Stimulated activated naive CD8-positive, alpha-beta T cell treated with anti-CD3 and anti-CD28 coated beads, Interleukin-15, amount 100 ng/mL, for 72 hours (primary cell): ENCODE results near the gene ADRA2A.

ENCODE experiments used
- ATAC-seq: fragments of 150-1000 bp; cut with Tn5 transposase; 2 replicates; pipeline ENCODE4 v1.10.0; 2021; ENCODE audit warnings: mild to moderate bottlenecking, moderate library complexity
- DNase-seq, 2 donors: peaks; one replicate each; pipeline ENCODE4 v3.0.0; 2021 to 2022
- H3K27ac Mint-ChIP-seq, 2 donors: one replicate each; pipeline ENCODE4 v1.8.0; 2022; ENCODE audit warnings: mild to moderate bottlenecking in 2 of 2, mixed read lengths in 2 of 2, moderate library complexity in 2 of 2
- H3K27me3 Mint-ChIP-seq: one replicate; pipeline ENCODE4 v1.8.0; 2022; ENCODE audit warnings: mixed read lengths
- H3K4me1 Mint-ChIP-seq: one replicate; pipeline ENCODE4 v1.8.0; 2022; ENCODE audit warnings: mild to moderate bottlenecking, mixed read lengths
- H3K4me3 Mint-ChIP-seq, 2 donors: one replicate each; pipeline ENCODE4 v1.8.0; 2022; ENCODE audit warnings: mild to moderate bottlenecking in 2 of 2, mixed read lengths in 2 of 2, moderate library complexity in 1 of 2
- H3K9me3 Mint-ChIP-seq, 2 donors: one replicate each; pipeline ENCODE4 v1.8.0; 2022; ENCODE audit warnings: mixed read lengths in 2 of 2

ADRA2A gene

DNA sequence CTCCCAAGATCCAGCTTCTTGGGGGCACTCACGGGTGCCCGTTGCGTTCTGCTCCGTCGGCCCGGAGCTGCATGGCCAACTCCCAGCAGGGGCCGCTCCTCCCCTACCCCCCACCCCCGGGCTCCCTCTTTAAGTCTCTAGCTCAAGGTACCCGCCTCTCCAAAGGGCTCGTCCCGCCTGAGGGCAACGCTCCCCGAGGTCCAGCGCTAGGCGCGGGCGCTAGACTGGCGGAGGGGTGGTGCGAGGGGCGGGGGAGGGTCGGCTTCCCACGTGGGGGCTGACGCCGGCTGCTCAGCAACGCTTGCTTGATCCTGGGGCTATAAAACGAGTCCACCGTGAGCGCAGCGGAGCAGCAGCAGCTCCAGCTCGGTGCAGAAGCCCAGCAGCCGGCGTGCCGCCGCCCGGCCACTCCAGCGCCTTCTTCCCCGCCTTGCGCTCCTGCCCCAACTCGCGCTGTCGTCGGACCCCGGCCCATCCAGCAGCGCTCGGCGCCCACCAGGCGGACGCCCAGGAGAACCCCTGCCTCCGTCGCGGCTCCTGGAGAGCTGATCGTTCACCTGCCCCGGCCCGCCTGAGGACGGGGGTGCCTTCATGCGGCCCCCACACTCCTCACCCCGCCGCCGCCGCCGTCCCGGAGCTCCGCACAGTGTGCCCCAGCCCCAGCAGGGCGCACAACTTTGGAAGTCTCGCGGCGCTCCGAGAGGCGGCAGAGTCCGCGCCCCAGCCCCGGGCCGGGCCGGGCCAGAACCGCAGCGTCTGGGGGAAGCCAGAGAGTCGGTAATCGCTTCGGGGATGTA, at the start of gene ADRA2A:
ADRA2A (plus strand) TSS at position 348 of the 797 bp plus-strand sequence. CDS start 968 bp downstream, outside the sequence.
- peaks cover 89% of the 10 kb centered on the region for H3K27me3 Mint-ChIP-seq

GRCh38 chr10:111030042-111030750, 46.6 kb upstream of the ADRA2A start:
- Mint-ChIP-seq H3K4me1 (peaks cover 9% of the 10 kb centered on the region), H3K9me3 (peaks cover 13 to 25% of the 10 kb centered on the region in 2 donors), H3K27ac (peak overlapping the region in 1 of 2 donors; percentile 69), H3K27me3 (no peaks in the 10 kb centered on the region), H3K4me3 (no peak overlapping the region)
- ATAC-seq (peak; percentile 84), DNase-seq (no peak)

More for the DNA sequence above, at the start of gene ADRA2A:
- H3K4me1 Mint-ChIP-seq = peaks cover 36% of the 10 kb centered on the region
- ATAC-seq (peak; percentile 62), DNase-seq (peak; percentile 40 to 54)
- H3K9me3 Mint-ChIP-seq = peaks cover 0 to 5% of the 10 kb centered on the region in 2 donors
- H3K4me3 Mint-ChIP-seq = peak within 1 kb of the TSS; percentile 82 to 86
- peak within 1 kb of the TSS in 1 of 2 donors; percentile 7 for H3K27ac Mint-ChIP-seq

DNA sequence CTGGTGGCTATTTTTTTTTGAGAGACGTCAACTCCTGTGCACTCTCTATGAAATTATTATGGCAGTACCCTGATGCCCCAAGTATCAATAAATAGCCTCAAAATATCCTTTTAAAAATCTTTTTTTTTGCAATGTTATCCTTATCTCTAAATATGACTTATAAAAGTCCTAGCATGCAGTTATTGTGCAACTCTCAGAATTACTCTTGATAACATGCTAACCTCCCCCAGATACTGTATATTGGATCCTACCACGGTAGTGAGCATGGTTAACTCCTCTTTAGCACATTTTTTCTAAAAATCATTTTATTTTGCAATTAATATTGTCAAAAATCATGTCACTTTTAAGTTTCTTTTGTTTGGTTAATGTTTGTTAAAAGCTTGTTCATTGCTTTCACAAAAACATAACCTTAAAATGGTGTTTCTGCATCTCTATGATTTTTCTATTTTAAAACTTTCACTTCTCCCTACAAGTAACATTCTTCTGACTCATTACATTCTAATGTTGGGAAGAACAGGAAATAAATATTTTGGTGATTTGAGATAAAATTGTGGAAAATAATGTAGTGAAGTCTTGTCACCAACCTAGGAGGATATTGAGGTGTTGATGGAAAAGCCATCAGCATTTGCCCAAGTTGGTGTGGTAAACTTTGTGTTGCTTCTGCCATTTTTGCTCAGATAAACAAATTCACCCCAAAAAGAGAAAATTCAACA, 42.1 kb upstream of the ADRA2A start:
- no peaks in the 10 kb centered on the region for H3K27me3 Mint-ChIP-seq
- peaks cover 9% of the 10 kb centered on the region for H3K4me1 Mint-ChIP-seq
- H3K27ac Mint-ChIP-seq = no peak overlapping the region
- peaks cover 14 to 37% of the 10 kb centered on the region in 2 donors for H3K9me3 Mint-ChIP-seq
- DNase-seq = no peak
- no peak for ATAC-seq
- H3K4me3 Mint-ChIP-seq = no peak overlapping the region

DNA sequence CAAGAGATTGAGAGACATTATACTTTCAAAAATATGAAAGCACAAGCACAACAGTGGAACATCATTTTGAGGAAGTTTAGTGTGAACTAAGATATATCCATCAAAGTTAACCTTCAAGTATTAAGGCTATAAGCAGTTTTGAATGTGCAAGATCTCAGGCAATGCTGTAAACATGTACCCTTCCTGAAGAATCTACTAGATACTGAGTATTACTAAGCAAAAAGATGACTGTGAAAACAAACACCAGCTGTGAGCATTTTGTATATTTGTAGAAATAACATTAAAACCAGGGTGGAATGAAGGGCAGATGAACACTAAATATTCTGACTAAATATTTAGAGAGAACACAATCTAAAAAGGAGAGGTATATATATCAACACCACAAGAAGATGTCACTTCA, 41.3 kb upstream of the ADRA2A start:
- DNase-seq = no peak
- no peak overlapping the region for H3K27ac Mint-ChIP-seq
- ATAC-seq = no peak
- H3K27me3 Mint-ChIP-seq = no peaks in the 10 kb centered on the region
- peaks cover 2% of the 10 kb centered on the region for H3K4me1 Mint-ChIP-seq
- peaks cover 17 to 35% of the 10 kb centered on the region in 2 donors for H3K9me3 Mint-ChIP-seq
- no peak overlapping the region for H3K4me3 Mint-ChIP-seq

- no peak overlapping the region for H3K4me3 Mint-ChIP-seq
- H3K9me3 Mint-ChIP-seq = peaks cover 28 to 55% of the 10 kb centered on the region in 2 donors
- no peak overlapping the region for H3K27ac Mint-ChIP-seq
Measured at GRCh38 chr10:111037858-111038257, 39.0 kb upstream of the ADRA2A start.

GRCh38 chr10:111039522-111039921, 37.3 kb upstream of the ADRA2A start:
- no peak overlapping the region for H3K27ac Mint-ChIP-seq
- H3K4me1 Mint-ChIP-seq = no peaks in the 10 kb centered on the region
- H3K4me3 Mint-ChIP-seq = no peak overlapping the region
- H3K27me3 Mint-ChIP-seq = peaks cover 17% of the 10 kb centered on the region
- no peak for DNase-seq
- no peak for ATAC-seq
- H3K9me3 Mint-ChIP-seq = peaks cover 21 to 55% of the 10 kb centered on the region in 2 donors

More at GRCh38 chr10:111037858-111038257, 39.0 kb upstream of the ADRA2A start:
- no peak for ATAC-seq
- DNase-seq = no peak
- peaks cover 10% of the 10 kb centered on the region for H3K27me3 Mint-ChIP-seq
- H3K4me1 Mint-ChIP-seq = no peaks in the 10 kb centered on the region

DNA sequence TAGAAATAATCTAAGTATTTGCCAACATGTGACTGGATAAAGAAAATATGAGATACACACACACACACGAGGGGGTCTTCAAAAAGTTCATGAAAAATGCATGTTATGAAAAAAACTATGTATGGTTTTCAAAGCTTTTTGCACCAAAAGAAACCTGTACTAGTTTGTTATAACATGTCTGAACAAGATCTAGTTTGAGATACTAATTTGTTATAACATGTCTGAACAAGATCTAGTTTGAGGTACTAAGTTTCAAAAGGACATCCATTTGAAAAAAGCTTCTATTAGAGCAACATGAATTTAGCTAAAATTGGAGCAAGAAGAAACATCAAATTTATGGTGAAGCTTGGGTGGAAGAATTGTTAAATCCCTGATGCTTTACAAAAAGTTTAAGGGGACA, 19.8 kb upstream of the ADRA2A start:
- H3K4me1 Mint-ChIP-seq = no peaks in the 10 kb centered on the region
- peaks cover 15 to 19% of the 10 kb centered on the region in 2 donors for H3K9me3 Mint-ChIP-seq
- no peak for ATAC-seq
- H3K27me3 Mint-ChIP-seq = peaks cover 31% of the 10 kb centered on the region
- no peak overlapping the region for H3K4me3 Mint-ChIP-seq
- H3K27ac Mint-ChIP-seq = no peak overlapping the region
- no peak for DNase-seq

GRCh38 chr10:111063471-111063870, 13.4 kb upstream of the ADRA2A start:
- peaks cover 12 to 16% of the 10 kb centered on the region in 2 donors for H3K9me3 Mint-ChIP-seq
- no peaks in the 10 kb centered on the region for H3K4me1 Mint-ChIP-seq
- H3K27ac Mint-ChIP-seq = no peak overlapping the region
- peaks cover 51% of the 10 kb centered on the region for H3K27me3 Mint-ChIP-seq
- no peak overlapping the region for H3K4me3 Mint-ChIP-seq
- DNase-seq (no peak), ATAC-seq (no peak)

DNA sequence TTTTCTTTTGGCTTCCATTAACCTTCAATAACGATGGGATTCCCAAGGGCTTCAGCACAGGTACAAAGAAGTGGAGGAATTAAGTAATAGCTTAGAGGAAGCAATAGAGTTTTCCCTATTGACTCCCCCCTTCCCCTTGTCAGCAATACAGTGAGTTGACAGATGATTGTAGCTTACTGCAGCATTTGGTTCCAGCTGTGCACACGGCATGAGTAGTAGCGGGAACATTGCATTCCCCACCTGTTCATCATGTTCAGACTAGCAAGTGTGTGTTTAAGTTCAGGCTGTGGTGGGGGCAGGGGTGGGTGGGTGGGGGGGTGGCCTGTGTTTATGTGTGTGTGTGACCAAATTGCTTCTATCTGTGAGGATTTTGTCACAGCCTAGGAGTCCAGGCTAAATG, 4.6 kb upstream of the ADRA2A start:
- H3K4me1 Mint-ChIP-seq = peaks cover 16% of the 10 kb centered on the region
- peaks cover 59% of the 10 kb centered on the region for H3K27me3 Mint-ChIP-seq
- no peaks in the 10 kb centered on the region for H3K9me3 Mint-ChIP-seq
- H3K27ac Mint-ChIP-seq = no peak overlapping the region
- ATAC-seq = no peak
- no peak overlapping the region for H3K4me3 Mint-ChIP-seq
- no peak for DNase-seq

DNA sequence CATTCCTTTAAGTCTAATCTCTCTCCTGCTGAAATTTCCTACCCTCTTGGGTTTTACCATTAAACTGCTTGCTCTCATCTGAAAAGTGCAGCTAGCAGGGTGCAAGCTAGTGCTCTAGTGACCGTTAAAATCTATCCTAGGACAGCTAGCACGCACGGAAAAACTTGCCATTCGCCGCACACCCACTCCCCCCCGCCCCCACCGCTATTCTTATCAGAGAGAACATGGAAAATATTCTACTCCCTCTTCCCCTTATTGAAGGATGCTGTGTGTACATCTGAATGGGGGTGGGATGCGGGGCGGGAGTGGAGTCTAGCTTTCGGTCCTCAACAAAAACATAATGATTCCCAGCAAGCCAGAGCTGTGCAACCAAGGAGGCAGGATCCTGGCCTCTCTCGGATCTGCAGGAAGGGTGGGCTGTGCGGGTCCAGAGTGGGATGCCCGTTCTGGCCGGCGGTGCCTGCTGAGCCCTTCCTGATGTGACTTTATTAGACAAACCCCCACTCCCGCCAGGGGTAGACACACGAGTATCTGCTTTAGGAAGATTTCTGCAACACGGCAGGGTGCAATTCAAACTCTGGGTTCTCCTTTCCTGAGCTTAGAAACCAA, 1.1 kb upstream of the ADRA2A start:
- H3K4me3 Mint-ChIP-seq = peak overlapping the region; percentile 82 to 86
- ATAC-seq (no peak), DNase-seq (no peak)
- H3K9me3 Mint-ChIP-seq = peaks cover 0 to 5% of the 10 kb centered on the region in 2 donors
- peaks cover 92% of the 10 kb centered on the region for H3K27me3 Mint-ChIP-seq
- no peak overlapping the region for H3K27ac Mint-ChIP-seq
- H3K4me1 Mint-ChIP-seq = peaks cover 36% of the 10 kb centered on the region

GRCh38 chr10:111076191-111076681, 593 bp upstream of the ADRA2A start:
- ATAC-seq (peak; percentile 75), DNase-seq (peak; percentile 62 to 64)
- peak overlapping the region; percentile 82 to 86 for H3K4me3 Mint-ChIP-seq
- peak overlapping the region in 1 of 2 donors; percentile 7 for H3K27ac Mint-ChIP-seq
- peaks cover 89% of the 10 kb centered on the region for H3K27me3 Mint-ChIP-seq
- H3K9me3 Mint-ChIP-seq = peaks cover 0 to 5% of the 10 kb centered on the region in 2 donors
- peaks cover 36% of the 10 kb centered on the region for H3K4me1 Mint-ChIP-seq

DNA sequence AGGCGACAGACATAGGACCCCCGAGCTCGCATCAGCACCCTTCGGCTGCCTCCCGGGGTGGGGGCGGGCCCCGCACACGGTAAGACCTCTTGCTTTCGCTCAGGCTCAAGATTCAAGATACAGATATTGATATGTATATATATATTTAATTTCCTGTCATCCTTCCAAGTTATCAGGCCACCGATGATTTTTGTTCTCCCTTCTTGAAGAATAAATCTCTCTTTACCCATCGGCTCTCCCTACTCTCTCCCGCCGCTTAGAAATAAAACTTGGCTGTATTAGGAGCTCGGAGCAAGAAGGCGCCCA, 603 bp downstream of the ADRA2A start:
- peaks cover 87% of the 10 kb centered on the region for H3K27me3 Mint-ChIP-seq
- peak overlapping the region; percentile 82 to 86 for H3K4me3 Mint-ChIP-seq
- peaks cover 36% of the 10 kb centered on the region for H3K4me1 Mint-ChIP-seq
- DNase-seq = no peak
- ATAC-seq = no peak
- H3K27ac Mint-ChIP-seq = no peak overlapping the region
- peaks cover 0 to 5% of the 10 kb centered on the region in 2 donors for H3K9me3 Mint-ChIP-seq

DNA sequence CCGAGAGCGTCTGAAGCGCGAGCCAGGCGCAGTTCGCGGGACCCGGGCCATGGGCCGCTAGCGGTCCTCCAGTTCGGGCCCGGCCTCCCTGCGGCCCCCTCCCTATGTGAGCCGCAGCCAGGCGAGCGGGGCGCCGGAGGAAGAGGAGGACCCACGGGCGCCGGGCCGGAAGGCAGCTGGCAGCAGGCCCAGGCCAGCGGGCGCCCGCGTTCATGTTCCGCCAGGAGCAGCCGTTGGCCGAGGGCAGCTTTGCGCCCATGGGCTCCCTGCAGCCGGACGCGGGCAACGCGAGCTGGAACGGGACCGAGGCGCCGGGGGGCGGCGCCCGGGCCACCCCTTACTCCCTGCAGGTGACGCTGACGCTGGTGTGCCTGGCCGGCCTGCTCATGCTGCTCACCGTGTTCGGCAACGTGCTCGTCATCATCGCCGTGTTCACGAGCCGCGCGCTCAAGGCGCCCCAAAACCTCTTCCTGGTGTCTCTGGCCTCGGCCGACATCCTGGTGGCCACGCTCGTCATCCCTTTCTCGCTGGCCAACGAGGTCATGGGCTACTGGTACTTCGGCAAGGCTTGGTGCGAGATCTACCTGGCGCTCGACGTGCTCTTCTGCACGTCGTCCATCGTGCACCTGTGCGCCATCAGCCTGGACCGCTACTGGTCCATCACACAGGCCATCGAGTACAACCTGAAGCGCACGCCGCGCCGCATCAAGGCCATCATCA, 1.1 kb downstream of the ADRA2A start:
- H3K4me3 Mint-ChIP-seq = peak overlapping the region; percentile 82 to 86
- no peak overlapping the region for H3K27ac Mint-ChIP-seq
- DNase-seq = peak; percentile 33 to 38
- peak; percentile 24 for ATAC-seq
- H3K27me3 Mint-ChIP-seq = peaks cover 83% of the 10 kb centered on the region
- peaks cover 0 to 5% of the 10 kb centered on the region in 2 donors for H3K9me3 Mint-ChIP-seq
- peaks cover 36% of the 10 kb centered on the region for H3K4me1 Mint-ChIP-seq

DNA sequence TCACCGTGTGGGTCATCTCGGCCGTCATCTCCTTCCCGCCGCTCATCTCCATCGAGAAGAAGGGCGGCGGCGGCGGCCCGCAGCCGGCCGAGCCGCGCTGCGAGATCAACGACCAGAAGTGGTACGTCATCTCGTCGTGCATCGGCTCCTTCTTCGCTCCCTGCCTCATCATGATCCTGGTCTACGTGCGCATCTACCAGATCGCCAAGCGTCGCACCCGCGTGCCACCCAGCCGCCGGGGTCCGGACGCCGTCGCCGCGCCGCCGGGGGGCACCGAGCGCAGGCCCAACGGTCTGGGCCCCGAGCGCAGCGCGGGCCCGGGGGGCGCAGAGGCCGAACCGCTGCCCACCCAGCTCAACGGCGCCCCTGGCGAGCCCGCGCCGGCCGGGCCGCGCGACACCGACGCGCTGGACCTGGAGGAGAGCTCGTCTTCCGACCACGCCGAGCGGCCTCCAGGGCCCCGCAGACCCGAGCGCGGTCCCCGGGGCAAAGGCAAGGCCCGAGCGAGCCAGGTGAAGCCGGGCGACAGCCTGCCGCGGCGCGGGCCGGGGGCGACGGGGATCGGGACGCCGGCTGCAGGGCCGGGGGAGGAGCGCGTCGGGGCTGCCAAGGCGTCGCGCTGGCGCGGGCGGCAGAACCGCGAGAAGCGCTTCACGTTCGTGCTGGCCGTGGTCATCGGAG, 1.8 kb downstream of the ADRA2A start:
- no peak for ATAC-seq
- H3K9me3 Mint-ChIP-seq = peaks cover 0 to 5% of the 10 kb centered on the region in 2 donors
- DNase-seq = no peak
- H3K27ac Mint-ChIP-seq = no peak overlapping the region
- peaks cover 36% of the 10 kb centered on the region for H3K4me1 Mint-ChIP-seq
- H3K4me3 Mint-ChIP-seq = peak overlapping the region; percentile 54 to 76
- H3K27me3 Mint-ChIP-seq = peaks cover 76% of the 10 kb centered on the region
